ENCODE data around the gene AUTS2. TPM values are rescaled to one million over a fixed set of nuclear protein-coding genes. Genes with fewer than 3 reads are reported as not detected.

The AUTS2 gene
- polyA plus RNA-seq, 1 donor (not counting 4 experiments of a cell fraction or from before 2014, with no cell fraction given): 4.7 TPM

DNA sequence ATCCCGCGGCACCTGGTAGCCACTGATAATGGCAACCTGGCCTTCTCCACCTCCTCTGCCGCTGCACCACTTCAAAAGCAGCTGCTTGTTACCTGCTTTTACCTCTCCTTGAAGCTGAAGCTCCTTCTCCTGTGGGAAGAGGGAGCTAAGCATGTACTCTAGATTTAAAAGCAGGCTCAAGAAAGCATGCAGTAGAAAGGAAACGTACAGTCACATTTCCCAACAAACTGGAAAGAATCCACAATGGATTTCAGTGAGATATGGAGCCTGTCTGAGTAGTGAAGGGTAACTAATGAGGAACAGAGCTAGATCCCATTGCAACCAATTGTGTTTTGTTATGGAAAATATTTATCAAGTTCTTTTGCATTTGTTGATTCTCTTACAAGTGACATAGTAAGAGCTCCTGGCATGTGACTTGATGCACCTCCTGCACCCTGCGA, 1076.3 kb downstream of the AUTS2 start:
- FAIRE-seq (no peak), DNase-seq (ENCODE audit: low read depth, low spot score) (no peak)
- no peaks in the 10 kb centered on the region for H3K79me2 ChIP-seq (ENCODE audit: control insufficient read depth, insufficient read depth, low read length)
- H3K9ac ChIP-seq (ENCODE audit: control insufficient read depth, extremely low read depth, insufficient read depth, low read length): no peak overlapping the region
- no peak overlapping the region for H3K4me2 ChIP-seq (ENCODE audit: control insufficient read depth, extremely low read depth, insufficient read depth, low read depth, low read length)
- no peaks in the 10 kb centered on the region for H3K36me3 ChIP-seq (ENCODE audit: control insufficient read depth in 2 of 2, extremely low read depth in 1 of 2, insufficient read depth in 2 of 2, low read length in 2 of 2)
- dilution Hi-C loops (cut with MboI; ENCODE audit: extremely low pct_ligation_motif_present, low sequenced_read_pairs): no loop called here
- H2AFZ ChIP-seq (ENCODE audit: control insufficient read depth, low read length): no peak overlapping the region
- TF ChIP-seq, protein P1, sequence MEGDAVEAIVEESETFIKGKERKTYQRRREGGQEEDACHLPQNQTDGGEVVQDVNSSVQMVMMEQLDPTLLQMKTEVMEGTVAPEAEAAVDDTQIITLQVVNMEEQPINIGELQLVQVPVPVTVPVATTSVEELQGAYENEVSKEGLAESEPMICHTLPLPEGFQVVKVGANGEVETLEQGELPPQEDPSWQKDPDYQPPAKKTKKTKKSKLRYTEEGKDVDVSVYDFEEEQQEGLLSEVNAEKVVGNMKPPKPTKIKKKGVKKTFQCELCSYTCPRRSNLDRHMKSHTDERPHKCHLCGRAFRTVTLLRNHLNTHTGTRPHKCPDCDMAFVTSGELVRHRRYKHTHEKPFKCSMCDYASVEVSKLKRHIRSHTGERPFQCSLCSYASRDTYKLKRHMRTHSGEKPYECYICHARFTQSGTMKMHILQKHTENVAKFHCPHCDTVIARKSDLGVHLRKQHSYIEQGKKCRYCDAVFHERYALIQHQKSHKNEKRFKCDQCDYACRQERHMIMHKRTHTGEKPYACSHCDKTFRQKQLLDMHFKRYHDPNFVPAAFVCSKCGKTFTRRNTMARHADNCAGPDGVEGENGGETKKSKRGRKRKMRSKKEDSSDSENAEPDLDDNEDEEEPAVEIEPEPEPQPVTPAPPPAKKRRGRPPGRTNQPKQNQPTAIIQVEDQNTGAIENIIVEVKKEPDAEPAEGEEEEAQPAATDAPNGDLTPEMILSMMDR (optimal IDR thresholded peaks at IDR 0.05 in 1 of 3, IDR thresholded peaks at IDR 0.05 in 1 of 3, conservative IDR thresholded peaks at IDR 0.05 in 1 of 3; ENCODE audit: extremely low read depth in 1 of 3, insufficient read depth in 2 of 3, low read length in 3 of 3): no peak
- TF ChIP-seq EZH2 (IDR thresholded peaks at IDR 0.05; ENCODE audit: low read length): no peak
- H3K4me1 ChIP-seq (ENCODE audit: control insufficient read depth, extremely low read depth, insufficient read depth, low read length): peaks cover 5% of the 10 kb centered on the region
- H3K4me3 ChIP-seq (ENCODE audit: control insufficient read depth in 2 of 3, extremely low read depth in 1 of 3, insufficient read depth in 2 of 3, low read depth in 1 of 3, low read length in 3 of 3): no peak overlapping the region
- H3K9me3 ChIP-seq (ENCODE audit: control insufficient read depth, low read depth, low read length): no peaks in the 10 kb centered on the region
- H3K27me3 ChIP-seq (ENCODE audit: control insufficient read depth, extremely low read depth, insufficient read depth, low read length): no peaks in the 10 kb centered on the region
- H3K27ac ChIP-seq (ENCODE audit: control insufficient read depth, insufficient read depth, low read length): no peak overlapping the region
- no peaks in the 10 kb centered on the region for H4K20me1 ChIP-seq (ENCODE audit: control insufficient read depth, extremely low read depth, insufficient read depth, low read length)
- no peaks in the 10 kb centered on the region for H3K9me1 ChIP-seq (ENCODE audit: control insufficient read depth, extremely low read depth, insufficient read depth, low read length)

DNA sequence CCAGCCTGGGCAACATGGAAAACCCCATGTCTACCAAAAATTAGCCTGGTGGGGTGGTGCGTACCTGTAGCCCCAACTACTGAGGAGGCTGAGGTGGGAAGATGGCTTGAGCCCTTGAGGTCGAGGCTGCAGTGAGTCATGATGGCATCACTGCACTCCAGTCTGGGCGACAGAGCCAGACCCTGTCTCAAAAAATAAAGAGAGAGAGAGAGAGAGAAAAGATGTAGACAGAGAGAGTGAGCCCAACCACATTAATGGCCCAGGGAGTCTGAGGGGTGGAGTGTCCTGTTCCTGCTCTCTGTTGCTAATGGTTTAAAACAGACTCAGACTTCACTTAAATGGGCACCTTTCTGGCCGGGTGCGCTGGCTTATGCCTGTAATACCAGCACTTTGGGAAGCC, 1078.0 kb downstream of the AUTS2 start:
- FAIRE-seq (no peak), DNase-seq (ENCODE audit: low read depth, low spot score) (no peak)
- Histone ChIP-seq H3K9me1 (ENCODE audit: control insufficient read depth, extremely low read depth, insufficient read depth, low read length) (no peaks in the 10 kb centered on the region), H3K4me3 (ENCODE audit: control insufficient read depth in 2 of 3, extremely low read depth in 1 of 3, insufficient read depth in 2 of 3, low read depth in 1 of 3, low read length in 3 of 3) (no peak overlapping the region), H4K20me1 (ENCODE audit: control insufficient read depth, extremely low read depth, insufficient read depth, low read length) (no peaks in the 10 kb centered on the region), H3K9me3 (ENCODE audit: control insufficient read depth, low read depth, low read length) (no peaks in the 10 kb centered on the region), H2AFZ (ENCODE audit: control insufficient read depth, low read length) (no peak overlapping the region), H3K27me3 (ENCODE audit: control insufficient read depth, extremely low read depth, insufficient read depth, low read length) (no peaks in the 10 kb centered on the region), H3K36me3 (ENCODE audit: control insufficient read depth in 2 of 2, extremely low read depth in 1 of 2, insufficient read depth in 2 of 2, low read length in 2 of 2) (no peaks in the 10 kb centered on the region), H3K4me1 (ENCODE audit: control insufficient read depth, extremely low read depth, insufficient read depth, low read length) (peaks cover 4% of the 10 kb centered on the region), H3K9ac (ENCODE audit: control insufficient read depth, extremely low read depth, insufficient read depth, low read length) (no peak overlapping the region), H3K27ac (ENCODE audit: control insufficient read depth, insufficient read depth, low read length) (no peak overlapping the region), H3K79me2 (ENCODE audit: control insufficient read depth, insufficient read depth, low read length) (no peaks in the 10 kb centered on the region), H3K4me2 (ENCODE audit: control insufficient read depth, extremely low read depth, insufficient read depth, low read depth, low read length) (no peak overlapping the region)
- TF ChIP-seq, protein P1 (optimal IDR thresholded peaks at IDR 0.05 in 1 of 3, IDR thresholded peaks at IDR 0.05 in 1 of 3, conservative IDR thresholded peaks at IDR 0.05 in 1 of 3; ENCODE audit: extremely low read depth in 1 of 3, insufficient read depth in 2 of 3, low read length in 3 of 3): no peak
- no peak for TF ChIP-seq EZH2 (IDR thresholded peaks at IDR 0.05; ENCODE audit: low read length)
- dilution Hi-C loops (cut with MboI; ENCODE audit: extremely low pct_ligation_motif_present, low sequenced_read_pairs): no loop called here
